ENCODE measurements around the gene CRACR2A. TPM values are rescaled to one million over a fixed set of nuclear protein-coding genes. Genes with fewer than 3 reads are reported as not detected.

The CRACR2A gene
- total and polyA plus RNA-seq, 10 of the 15 experiments (the other 5 are each of a cell fraction or from before 2014, with no cell fraction given) = 2.1 to 18.0 (median 13.2) TPM

DNA sequence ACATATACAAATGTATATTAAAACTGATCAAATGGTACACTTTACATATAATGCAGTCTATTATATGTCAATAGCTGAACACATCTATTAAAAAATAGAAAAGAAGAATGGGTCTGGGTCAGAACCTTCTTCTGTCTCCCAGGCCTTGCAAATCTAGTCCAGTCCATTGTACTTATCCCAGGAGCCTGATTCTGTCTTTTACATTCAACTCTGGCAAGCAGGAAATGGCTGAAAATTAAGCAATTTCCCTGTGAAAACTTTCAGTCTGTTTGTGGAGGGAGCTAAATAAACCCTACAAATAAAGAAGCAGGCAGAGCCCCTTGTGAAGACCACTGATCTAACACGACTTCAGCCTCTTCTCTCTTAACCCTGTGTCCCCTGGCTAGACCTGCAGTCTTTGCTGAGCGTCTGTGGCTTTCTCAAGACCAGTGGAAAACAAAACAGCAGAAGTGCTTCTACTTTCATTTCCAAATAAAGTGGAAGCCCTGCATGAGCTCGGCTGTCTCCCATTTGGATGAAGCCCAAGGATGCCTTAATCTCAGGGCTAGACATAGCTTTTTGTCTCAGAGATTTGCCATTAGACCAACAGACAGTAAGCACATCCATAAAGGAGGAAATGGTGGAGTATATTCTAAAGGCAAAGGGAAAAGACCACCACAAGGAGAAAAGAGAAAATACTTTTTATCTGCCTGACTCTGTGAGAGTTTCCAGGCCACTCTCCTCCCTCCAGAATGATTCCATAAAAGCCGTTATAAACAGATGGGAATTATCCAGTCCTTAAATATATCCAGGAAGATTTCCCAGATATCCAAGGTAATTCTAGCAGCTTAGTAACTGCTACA, 48.2 kb downstream of the CRACR2A start (continued):
- TF ChIP-seq, protein P1, sequence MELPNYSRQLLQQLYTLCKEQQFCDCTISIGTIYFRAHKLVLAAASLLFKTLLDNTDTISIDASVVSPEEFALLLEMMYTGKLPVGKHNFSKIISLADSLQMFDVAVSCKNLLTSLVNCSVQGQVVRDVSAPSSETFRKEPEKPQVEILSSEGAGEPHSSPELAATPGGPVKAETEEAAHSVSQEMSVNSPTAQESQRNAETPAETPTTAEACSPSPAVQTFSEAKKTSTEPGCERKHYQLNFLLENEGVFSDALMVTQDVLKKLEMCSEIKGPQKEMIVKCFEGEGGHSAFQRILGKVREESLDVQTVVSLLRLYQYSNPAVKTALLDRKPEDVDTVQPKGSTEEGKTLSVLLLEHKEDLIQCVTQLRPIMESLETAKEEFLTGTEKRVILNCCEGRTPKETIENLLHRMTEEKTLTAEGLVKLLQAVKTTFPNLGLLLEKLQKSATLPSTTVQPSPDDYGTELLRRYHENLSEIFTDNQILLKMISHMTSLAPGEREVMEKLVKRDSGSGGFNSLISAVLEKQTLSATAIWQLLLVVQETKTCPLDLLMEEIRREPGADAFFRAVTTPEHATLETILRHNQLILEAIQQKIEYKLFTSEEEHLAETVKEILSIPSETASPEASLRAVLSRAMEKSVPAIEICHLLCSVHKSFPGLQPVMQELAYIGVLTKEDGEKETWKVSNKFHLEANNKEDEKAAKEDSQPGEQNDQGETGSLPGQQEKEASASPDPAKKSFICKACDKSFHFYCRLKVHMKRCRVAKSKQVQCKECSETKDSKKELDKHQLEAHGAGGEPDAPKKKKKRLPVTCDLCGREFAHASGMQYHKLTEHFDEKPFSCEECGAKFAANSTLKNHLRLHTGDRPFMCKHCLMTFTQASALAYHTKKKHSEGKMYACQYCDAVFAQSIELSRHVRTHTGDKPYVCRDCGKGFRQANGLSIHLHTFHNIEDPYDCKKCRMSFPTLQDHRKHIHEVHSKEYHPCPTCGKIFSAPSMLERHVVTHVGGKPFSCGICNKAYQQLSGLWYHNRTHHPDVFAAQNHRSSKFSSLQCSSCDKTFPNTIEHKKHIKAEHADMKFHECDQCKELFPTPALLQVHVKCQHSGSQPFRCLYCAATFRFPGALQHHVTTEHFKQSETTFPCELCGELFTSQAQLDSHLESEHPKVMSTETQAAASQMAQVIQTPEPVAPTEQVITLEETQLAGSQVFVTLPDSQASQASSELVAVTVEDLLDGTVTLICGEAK (IDR thresholded peaks at IDR 0.05; ENCODE audit: borderline replicate concordance) = no peak
- TF ChIP-seq ZNF207 (IDR thresholded peaks at IDR 0.05; ENCODE audit: borderline replicate concordance) (no peak), POLR2AphosphoS2 (IDR thresholded peaks at IDR 0.05; ENCODE audit: low read depth, low read length) (no peak), RB1 (IDR thresholded peaks at IDR 0.05; ENCODE audit: borderline replicate concordance) (no peak), CHD2 (IDR thresholded peaks at IDR 0.05; ENCODE audit: borderline replicate concordance, low read depth, low read length) (no peak), ETV6 (conservative IDR thresholded peaks at IDR 0.05 in 1 of 2, IDR thresholded peaks at IDR 0.05 in 1 of 2; ENCODE audit: borderline replicate concordance in 1 of 2, low read depth in 1 of 2) (no peak), CHD1 (IDR thresholded peaks at IDR 0.05; ENCODE audit: low read depth, low read length) (no peak), NFXL1 (IDR thresholded peaks at IDR 0.05; ENCODE audit: borderline replicate concordance) (no peak), PAX8 (IDR thresholded peaks at IDR 0.05) (no peak), MYC (IDR thresholded peaks at IDR 0.05; ENCODE audit: insufficient read depth, insufficient read length, insufficient replicate concordance, low read length, severe bottlenecking) (no peak), EZH2 (IDR thresholded peaks at IDR 0.05; ENCODE audit: borderline replicate concordance, control insufficient read depth, low read depth, low read length) (no peak), NR2C2 (IDR thresholded peaks at IDR 0.05; ENCODE audit: borderline replicate concordance, control insufficient read depth, insufficient read length, low read depth) (no peak)
- TF ChIP-seq, protein P2, sequence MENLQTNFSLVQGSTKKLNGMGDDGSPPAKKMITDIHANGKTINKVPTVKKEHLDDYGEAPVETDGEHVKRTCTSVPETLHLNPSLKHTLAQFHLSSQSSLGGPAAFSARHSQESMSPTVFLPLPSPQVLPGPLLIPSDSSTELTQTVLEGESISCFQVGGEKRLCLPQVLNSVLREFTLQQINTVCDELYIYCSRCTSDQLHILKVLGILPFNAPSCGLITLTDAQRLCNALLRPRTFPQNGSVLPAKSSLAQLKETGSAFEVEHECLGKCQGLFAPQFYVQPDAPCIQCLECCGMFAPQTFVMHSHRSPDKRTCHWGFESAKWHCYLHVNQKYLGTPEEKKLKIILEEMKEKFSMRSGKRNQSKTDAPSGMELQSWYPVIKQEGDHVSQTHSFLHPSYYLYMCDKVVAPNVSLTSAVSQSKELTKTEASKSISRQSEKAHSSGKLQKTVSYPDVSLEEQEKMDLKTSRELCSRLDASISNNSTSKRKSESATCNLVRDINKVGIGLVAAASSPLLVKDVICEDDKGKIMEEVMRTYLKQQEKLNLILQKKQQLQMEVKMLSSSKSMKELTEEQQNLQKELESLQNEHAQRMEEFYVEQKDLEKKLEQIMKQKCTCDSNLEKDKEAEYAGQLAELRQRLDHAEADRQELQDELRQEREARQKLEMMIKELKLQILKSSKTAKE (IDR thresholded peaks at IDR 0.05; ENCODE audit: low read depth, poor library complexity, severe bottlenecking) = no peak
- TF ChIP-seq, protein P3, sequence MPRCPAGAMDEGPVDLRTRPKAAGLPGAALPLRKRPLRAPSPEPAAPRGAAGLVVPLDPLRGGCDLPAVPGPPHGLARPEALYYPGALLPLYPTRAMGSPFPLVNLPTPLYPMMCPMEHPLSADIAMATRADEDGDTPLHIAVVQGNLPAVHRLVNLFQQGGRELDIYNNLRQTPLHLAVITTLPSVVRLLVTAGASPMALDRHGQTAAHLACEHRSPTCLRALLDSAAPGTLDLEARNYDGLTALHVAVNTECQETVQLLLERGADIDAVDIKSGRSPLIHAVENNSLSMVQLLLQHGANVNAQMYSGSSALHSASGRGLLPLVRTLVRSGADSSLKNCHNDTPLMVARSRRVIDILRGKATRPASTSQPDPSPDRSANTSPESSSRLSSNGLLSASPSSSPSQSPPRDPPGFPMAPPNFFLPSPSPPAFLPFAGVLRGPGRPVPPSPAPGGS (IDR thresholded peaks at IDR 0.05; ENCODE audit: borderline replicate concordance, insufficient read depth, low read depth, low read length, poor library complexity, severe bottlenecking) = no peak

Data from GM12878 (cell line).